Calu3 (cell line): Measurements from ENCODE around the gene IKZF3. TPM values are rescaled to one million over a fixed set of nuclear protein-coding genes. Genes with fewer than 3 reads are reported as not detected.

Experiments
- BruUV-seq: library from RNA; stranded (reverse); fragments of 400-500 nt; replicated peaks from 2 replicates; lab custom pipeline; 2021; lab: Mats Ljungman, UMichigan
- CTCF ChIA-PET: fragments of 300-600 bp; sonication (Branson Sonifier 250); formaldehyde crosslinking; loops from one replicate; lab custom pipeline; 2022; ENCODE audit warnings: antibody characterized with exemption; lab: Charles Lee
- DNase-seq: peaks from one replicate; pipeline ENCODE4 v3.0.0; 2022
- H3K27ac Mint-ChIP-seq: one replicate; pipeline ENCODE4 v1.8.0; 2022; ENCODE audit warnings: mixed read lengths; ENCODE audit not compliant: unreplicated experiment
- H3K27me3 Mint-ChIP-seq: one replicate; pipeline ENCODE4 v1.8.0; 2022; ENCODE audit warnings: mixed read lengths; ENCODE audit not compliant: unreplicated experiment
- H3K36me3 Mint-ChIP-seq: one replicate; pipeline ENCODE4 v1.8.0; 2022; ENCODE audit warnings: mild to moderate bottlenecking, moderate library complexity, mixed read lengths; ENCODE audit not compliant: insufficient read depth, unreplicated experiment
- H3K4me1 Mint-ChIP-seq: one replicate; pipeline ENCODE4 v1.8.0; 2022; ENCODE audit warnings: mild to moderate bottlenecking, low read depth, mixed read lengths; ENCODE audit not compliant: unreplicated experiment
- H3K4me3 Mint-ChIP-seq: one replicate; pipeline ENCODE4 v1.8.0; 2022; ENCODE audit warnings: mild to moderate bottlenecking, low read depth, moderate library complexity, mixed read lengths; ENCODE audit not compliant: unreplicated experiment
- H3K9me3 Mint-ChIP-seq: one replicate; pipeline ENCODE4 v1.8.0; 2022; ENCODE audit warnings: low read depth, mixed read lengths; ENCODE audit not compliant: unreplicated experiment
- intact Hi-C: fragments of 100-400 bp; cut with micrococcal nuclease; formaldehyde crosslinking; loops from one replicate; pipeline ENCODE4 v1.10.0; 2022; ENCODE audit not compliant: unreplicated experiment
- total RNA-seq: library from RNA; stranded (reverse); gene quantifications from 2 replicates; pipeline ENCODE4 v1.2.3, GENCODE V29; 2022
- TF ChIP-seq, protein P1 (sequence below): fragments of 200-600 bp; IDR thresholded peaks from one replicate; pipeline ENCODE4 v1.8.0; 2022; ENCODE audit warnings: antibody characterized with exemption; ENCODE audit not compliant: unreplicated experiment

Gene IKZF3
- total RNA-seq, 1 experiment from 2014 or later: 30.9 TPM

DNA sequence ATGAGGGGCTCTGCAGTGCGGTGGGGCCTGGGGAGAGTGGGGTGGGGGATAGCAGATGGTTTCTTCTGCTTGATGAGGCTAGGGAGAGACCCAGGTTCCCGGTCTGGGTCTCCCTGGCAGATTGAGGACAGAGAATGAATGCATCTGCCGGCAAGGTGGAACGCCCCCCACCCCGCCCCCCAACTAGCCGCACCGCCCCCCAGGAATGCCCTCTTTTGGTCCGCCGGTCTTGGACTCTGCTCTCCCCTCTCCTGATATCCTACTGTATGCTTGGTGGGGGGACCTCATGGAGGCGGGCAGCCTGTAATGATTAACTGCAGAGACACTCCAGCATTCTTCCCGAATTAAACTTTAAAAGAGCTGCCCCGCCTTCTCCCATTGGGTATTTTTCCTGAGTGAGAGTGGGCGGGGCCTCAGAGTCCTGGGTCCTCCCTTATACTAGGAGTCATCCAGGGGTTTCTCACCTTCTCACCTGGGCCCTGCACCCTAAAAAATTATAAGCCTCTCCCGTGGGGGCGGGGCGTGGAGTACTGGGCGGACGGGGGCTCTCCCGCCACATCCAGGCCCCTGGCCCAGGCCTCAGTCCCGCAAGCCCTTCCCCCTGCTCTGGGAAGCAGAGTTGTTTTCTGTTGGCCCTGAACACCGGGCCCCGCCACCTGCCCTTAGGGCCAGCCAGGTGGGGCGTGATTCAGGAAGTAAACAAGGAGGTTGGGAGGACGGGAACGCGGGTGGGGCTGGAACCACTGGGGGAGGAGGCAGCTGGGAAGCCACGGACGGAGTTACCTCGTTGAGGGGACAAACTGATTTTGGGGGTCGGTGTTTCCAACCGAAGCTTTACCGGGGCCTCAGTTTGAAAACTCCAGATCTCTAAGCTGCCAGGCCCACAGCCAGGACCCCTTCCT lies 124.9 kb downstream of the IKZF3 start:
- Mint-ChIP-seq H3K4me3 (peak overlapping the region; percentile 77), H3K36me3 (peaks cover 91% of the 10 kb centered on the region), H3K27ac (peak overlapping the region; percentile 21), H3K4me1 (peaks cover 54% of the 10 kb centered on the region), H3K27me3 (no peaks in the 10 kb centered on the region), H3K9me3 (no peaks in the 10 kb centered on the region)
- intact Hi-C loops: loop anchor here (1.0 to 10.0 kb wide), 11 partner anchors 15 to 546 kb away; partner anchors contain the start of genes CDC6, IKZF3 and PSMD3
- peak; percentile 100 for DNase-seq
- TF ChIP-seq, protein P1, sequence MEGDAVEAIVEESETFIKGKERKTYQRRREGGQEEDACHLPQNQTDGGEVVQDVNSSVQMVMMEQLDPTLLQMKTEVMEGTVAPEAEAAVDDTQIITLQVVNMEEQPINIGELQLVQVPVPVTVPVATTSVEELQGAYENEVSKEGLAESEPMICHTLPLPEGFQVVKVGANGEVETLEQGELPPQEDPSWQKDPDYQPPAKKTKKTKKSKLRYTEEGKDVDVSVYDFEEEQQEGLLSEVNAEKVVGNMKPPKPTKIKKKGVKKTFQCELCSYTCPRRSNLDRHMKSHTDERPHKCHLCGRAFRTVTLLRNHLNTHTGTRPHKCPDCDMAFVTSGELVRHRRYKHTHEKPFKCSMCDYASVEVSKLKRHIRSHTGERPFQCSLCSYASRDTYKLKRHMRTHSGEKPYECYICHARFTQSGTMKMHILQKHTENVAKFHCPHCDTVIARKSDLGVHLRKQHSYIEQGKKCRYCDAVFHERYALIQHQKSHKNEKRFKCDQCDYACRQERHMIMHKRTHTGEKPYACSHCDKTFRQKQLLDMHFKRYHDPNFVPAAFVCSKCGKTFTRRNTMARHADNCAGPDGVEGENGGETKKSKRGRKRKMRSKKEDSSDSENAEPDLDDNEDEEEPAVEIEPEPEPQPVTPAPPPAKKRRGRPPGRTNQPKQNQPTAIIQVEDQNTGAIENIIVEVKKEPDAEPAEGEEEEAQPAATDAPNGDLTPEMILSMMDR: no peak
- CTCF ChIA-PET: interaction anchor here (0.6 to 161.2 kb wide), 88 partner anchors 12 to 1301 kb away, joined by 3 to 42089 read pairs (median 8); partner anchors contain the start of genes ERBB2, FBXL20, GRB7 and GSDMB
- TSS peak; percentile 25 for BruUV-seq

DNA sequence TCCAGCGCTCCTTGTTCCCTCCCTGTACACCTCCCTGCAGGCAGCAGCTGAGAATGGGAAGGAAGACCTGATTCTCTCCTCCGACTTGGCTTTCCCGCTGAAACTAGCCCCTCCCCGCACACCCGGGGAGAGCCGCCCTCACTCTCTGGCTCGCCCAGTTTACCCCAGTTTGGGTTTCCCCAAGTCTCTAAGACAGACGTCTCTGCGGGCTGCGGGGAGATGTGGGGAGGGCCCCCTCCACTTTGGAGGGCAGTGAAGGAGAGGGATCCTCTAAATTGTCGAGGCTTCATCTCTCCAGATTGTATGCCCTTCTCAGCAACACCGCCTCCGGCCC lies 125.6 kb downstream of the IKZF3 start:
- Mint-ChIP-seq H3K9me3 (no peaks in the 10 kb centered on the region), H3K27ac (peak overlapping the region; percentile 21), H3K27me3 (no peaks in the 10 kb centered on the region), H3K4me1 (peaks cover 54% of the 10 kb centered on the region), H3K4me3 (peak overlapping the region; percentile 77), H3K36me3 (peaks cover 84% of the 10 kb centered on the region)
- no TSS peak for BruUV-seq
- CTCF ChIA-PET: interaction anchor here (0.6 to 161.2 kb wide), 53 partner anchors 11 to 1400 kb away, joined by 3 to 42089 read pairs (median 11); partner anchors contain the start of genes ERBB2, GRB7, GSDMB and IKZF3
- TF ChIP-seq, protein P1: no peak
- intact Hi-C loops: loop anchor here (10.0 kb wide), 1 partner anchor 546 kb away; the partner anchor contains the start of gene CDC6
- peak; percentile 100 for DNase-seq

DNA sequence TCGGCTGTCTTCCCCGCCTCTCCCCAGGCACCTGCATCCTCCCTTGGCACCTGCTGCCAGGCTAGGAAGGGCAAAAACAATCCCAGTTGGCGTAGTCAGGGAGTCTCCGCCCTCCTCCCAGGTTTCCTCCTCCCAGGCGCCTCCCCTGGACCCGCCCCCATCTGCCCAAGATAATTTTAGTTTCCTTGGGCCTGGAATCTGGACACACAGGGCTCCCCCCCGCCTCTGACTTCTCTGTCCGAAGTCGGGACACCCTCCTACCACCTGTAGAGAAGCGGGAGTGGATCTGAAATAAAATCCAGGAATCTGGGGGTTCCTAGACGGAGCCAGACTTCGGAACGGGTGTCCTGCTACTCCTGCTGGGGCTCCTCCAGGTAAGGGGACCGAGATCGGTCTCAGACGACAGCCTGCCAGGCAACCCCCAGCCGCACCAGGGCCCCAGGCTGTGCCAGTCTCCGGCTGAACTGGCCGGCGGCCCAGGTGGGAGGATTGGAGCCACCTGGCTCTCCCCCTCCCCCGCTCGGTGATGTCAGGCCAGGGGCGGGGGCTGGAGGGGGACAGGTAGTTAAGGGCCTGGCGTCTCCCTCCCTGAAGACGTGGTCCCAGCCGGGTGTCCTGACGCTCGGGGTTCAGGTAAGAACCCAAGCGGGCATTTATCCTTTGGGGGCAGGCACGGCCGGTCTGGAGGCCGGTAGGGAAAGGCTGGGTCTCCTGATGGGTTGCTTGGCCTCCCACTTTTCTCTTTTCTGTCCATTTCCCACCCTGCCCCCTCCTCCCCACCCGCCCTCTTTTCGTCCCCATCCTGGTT lies 126.1 kb downstream of the IKZF3 start, which contains the start of gene GRB7:
Gene GRB7, plus strand, starts transcription at position 179 of the 808 bp plus-strand sequence. CDS start 4,364 bp downstream, outside the sequence.
- peak; percentile 100 for DNase-seq
- TSS peak; percentile 47 for BruUV-seq
- TF ChIP-seq, protein P1: no peak
- CTCF ChIA-PET: interaction anchor here (0.5 to 161.2 kb wide), 45 partner anchors 11 to 1399 kb away, joined by 3 to 42089 read pairs (median 33); partner anchors contain the start of genes ERBB2, GRB7, GSDMA and GSDMB
- Mint-ChIP-seq H3K36me3 (peaks cover 80% of the 10 kb centered on the region), H3K4me3 (peak within 1 kb of the TSS; percentile 77), H3K27me3 (no peaks in the 10 kb centered on the region), H3K9me3 (no peaks in the 10 kb centered on the region), H3K4me1 (peaks cover 54% of the 10 kb centered on the region), H3K27ac (peak within 1 kb of the TSS; percentile 21)
- intact Hi-C loops: loop anchor here (10.0 kb wide), 1 partner anchor 547 kb away; the partner anchor contains the start of gene CDC6
